ENCODE data around the gene ACTL8. TPM values are rescaled to one million over a fixed set of nuclear protein-coding genes. Genes with fewer than 3 reads are reported as not detected.

ACTL8 gene
- total and polyA plus RNA-seq, 2 of the 4 experiments (the other 2 are of a cell fraction) = under 0.01 to 0.07 TPM

- no TSS peak for BruUV-seq (replicated peaks)
- Histone ChIP-seq H3K14ac (replicated peaks; ENCODE audit: low read depth, low read length) (no peak overlapping the region), H3K9me1 (ENCODE audit: insufficient read depth, low read length) (no peaks in the 10 kb centered on the region), H3K9ac (ENCODE audit: low read depth, low read length) (no peak overlapping the region), H3K27ac (ENCODE audit: insufficient read depth, low read length) (no peak overlapping the region), H2AK5ac (ENCODE audit: low read depth, low read length) (no peak overlapping the region), H3K4me3 (ENCODE audit: insufficient read depth, low read depth, low read length) (no peak overlapping the region), H4K8ac (ENCODE audit: low read depth in 2 of 2, low read length in 2 of 2) (no peak overlapping the region), H2BK20ac (ENCODE audit: low read depth, low read length) (no peak overlapping the region), H2AFZ (replicated peaks; ENCODE audit: low read length, poor library complexity) (no peak overlapping the region), H2BK15ac (ENCODE audit: low read depth, low read length) (no peak overlapping the region), H2AK9ac (replicated peaks; ENCODE audit: low read depth, low read length, poor library complexity) (no peak overlapping the region), H3K79me1 (ENCODE audit: low read depth in 1 of 2, low read length in 2 of 2) (no peaks in the 10 kb centered on the region), H3K4ac (ENCODE audit: low read depth, low read length) (no peak overlapping the region), H3K4me1 (ENCODE audit: control insufficient read depth, insufficient read depth, low read length) (no peaks in the 10 kb centered on the region), H3K36me3 (ENCODE audit: control insufficient read depth, insufficient read depth, low read length) (no peaks in the 10 kb centered on the region), H4K5ac (ENCODE audit: low read depth, low read length) (no peak overlapping the region), H3K18ac (ENCODE audit: low read depth, low read length) (no peak overlapping the region), H2BK5ac (ENCODE audit: low read depth, low read length, poor library complexity, severe bottlenecking) (no peak overlapping the region), H4K20me1 (ENCODE audit: insufficient read depth, low read length) (no peaks in the 10 kb centered on the region), H3K9me3 (ENCODE audit: control insufficient read depth, insufficient read depth, low read length) (no peaks in the 10 kb centered on the region), H3K27me3 (ENCODE audit: control insufficient read depth, insufficient read depth, low read length) (peaks cover 22% of the 10 kb centered on the region; the same call in 1 of the 2 replicates), H3K23ac (ENCODE audit: low read depth, low read length) (no peak overlapping the region), H3K4me2 (ENCODE audit: low read depth, low read length) (no peak overlapping the region), H2BK120ac (ENCODE audit: low read depth, low read length) (no peak overlapping the region), H3K56ac (ENCODE audit: extremely low read depth, insufficient read depth, low read length) (no peak overlapping the region), H4K91ac (ENCODE audit: insufficient read depth, low read depth, low read length) (no peak overlapping the region)
- TF ChIP-seq, protein P1, sequence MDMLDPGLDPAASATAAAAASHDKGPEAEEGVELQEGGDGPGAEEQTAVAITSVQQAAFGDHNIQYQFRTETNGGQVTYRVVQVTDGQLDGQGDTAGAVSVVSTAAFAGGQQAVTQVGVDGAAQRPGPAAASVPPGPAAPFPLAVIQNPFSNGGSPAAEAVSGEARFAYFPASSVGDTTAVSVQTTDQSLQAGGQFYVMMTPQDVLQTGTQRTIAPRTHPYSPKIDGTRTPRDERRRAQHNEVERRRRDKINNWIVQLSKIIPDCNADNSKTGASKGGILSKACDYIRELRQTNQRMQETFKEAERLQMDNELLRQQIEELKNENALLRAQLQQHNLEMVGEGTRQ (IDR thresholded peaks at IDR 0.05; ENCODE audit: low read depth, low read length) = no peak
- TF ChIP-seq CHD1 (IDR thresholded peaks at IDR 0.05; ENCODE audit: low read depth, low read length) = no peak
- TF ChIP-seq MAFK (IDR thresholded peaks at IDR 0.05; ENCODE audit: low read depth, low read length) = no peak
- no peak for TF ChIP-seq NFE2L2 (IDR thresholded peaks at IDR 0.05; ENCODE audit: low read depth, low read length)
- TF ChIP-seq POLR2A (IDR thresholded peaks at IDR 0.05; ENCODE audit: low read depth, low read length) = no peak
- no peak for TF ChIP-seq MXI1 (IDR thresholded peaks at IDR 0.05; ENCODE audit: borderline replicate concordance, low read depth, low read length)
- TF ChIP-seq SMC3 (IDR thresholded peaks at IDR 0.05; ENCODE audit: low read depth, low read length) = no peak
- no peak for TF ChIP-seq FOS (IDR thresholded peaks at IDR 0.05; ENCODE audit: low read depth, low read length)
- no peak for TF ChIP-seq RFX5 (IDR thresholded peaks at IDR 0.05; ENCODE audit: low read depth, low read length)
- TF ChIP-seq RAD21 (IDR thresholded peaks at IDR 0.05; ENCODE audit: low read length) = no peak
- no peak for TF ChIP-seq RCOR1 (IDR thresholded peaks at IDR 0.05; ENCODE audit: insufficient replicate concordance, low read length)
- TF ChIP-seq, protein P2, sequence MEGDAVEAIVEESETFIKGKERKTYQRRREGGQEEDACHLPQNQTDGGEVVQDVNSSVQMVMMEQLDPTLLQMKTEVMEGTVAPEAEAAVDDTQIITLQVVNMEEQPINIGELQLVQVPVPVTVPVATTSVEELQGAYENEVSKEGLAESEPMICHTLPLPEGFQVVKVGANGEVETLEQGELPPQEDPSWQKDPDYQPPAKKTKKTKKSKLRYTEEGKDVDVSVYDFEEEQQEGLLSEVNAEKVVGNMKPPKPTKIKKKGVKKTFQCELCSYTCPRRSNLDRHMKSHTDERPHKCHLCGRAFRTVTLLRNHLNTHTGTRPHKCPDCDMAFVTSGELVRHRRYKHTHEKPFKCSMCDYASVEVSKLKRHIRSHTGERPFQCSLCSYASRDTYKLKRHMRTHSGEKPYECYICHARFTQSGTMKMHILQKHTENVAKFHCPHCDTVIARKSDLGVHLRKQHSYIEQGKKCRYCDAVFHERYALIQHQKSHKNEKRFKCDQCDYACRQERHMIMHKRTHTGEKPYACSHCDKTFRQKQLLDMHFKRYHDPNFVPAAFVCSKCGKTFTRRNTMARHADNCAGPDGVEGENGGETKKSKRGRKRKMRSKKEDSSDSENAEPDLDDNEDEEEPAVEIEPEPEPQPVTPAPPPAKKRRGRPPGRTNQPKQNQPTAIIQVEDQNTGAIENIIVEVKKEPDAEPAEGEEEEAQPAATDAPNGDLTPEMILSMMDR (conservative IDR thresholded peaks at IDR 0.05; ENCODE audit: low read depth, low read length) = no peak
- TF ChIP-seq CEBPB (IDR thresholded peaks at IDR 0.05; ENCODE audit: low read depth, low read length) = no peak
- TF ChIP-seq ELK1 (IDR thresholded peaks at IDR 0.05; ENCODE audit: borderline replicate concordance, low read depth, low read length) = no peak
- no peak for TF ChIP-seq MAZ (IDR thresholded peaks at IDR 0.05; ENCODE audit: borderline replicate concordance, low read depth, low read length)
- TF ChIP-seq BHLHE40 (IDR thresholded peaks at IDR 0.05; ENCODE audit: low read depth, low read length) = no peak
- intact Hi-C loops (cut with micrococcal nuclease) (no loop called here), dilution Hi-C loops (cut with HindIII; ENCODE audit: low sequenced_read_pairs, unreplicated experiment) (no loop called here), in situ Hi-C loops (cut with MboI; ENCODE audit: low sequenced_read_pairs) (no loop called here)
- ATAC-seq (ENCODE audit: low read depth) = no peak
- ChIA-PET CTCF (no interaction called here), POLR2A (ENCODE audit: unreplicated experiment) (no interaction called here)
- no CpG with 5 or more reads among the region's 3 CpGs for WGBS, 2 experiments (ENCODE audit: extremely low coverage in 2 of 2, insufficient read length in 1 of 2)
- DNase-seq = no peak
Observed at GRCh38 chr1:17743925-17744324, 11.2 kb upstream of the ACTL8 start.

Data from IMR-90 (cell line).